ENCODE data around the gene SH3PXD2A. TPM values are rescaled to one million over a fixed set of nuclear protein-coding genes. Genes with fewer than 3 reads are reported as not detected.

Gene SH3PXD2A
- total and polyA plus RNA-seq, 9 of the 15 experiments (the other 6 are each of a cell fraction or from before 2014, with no cell fraction given), result 0.41 to 9.3 (median 2.5) TPM

DNA sequence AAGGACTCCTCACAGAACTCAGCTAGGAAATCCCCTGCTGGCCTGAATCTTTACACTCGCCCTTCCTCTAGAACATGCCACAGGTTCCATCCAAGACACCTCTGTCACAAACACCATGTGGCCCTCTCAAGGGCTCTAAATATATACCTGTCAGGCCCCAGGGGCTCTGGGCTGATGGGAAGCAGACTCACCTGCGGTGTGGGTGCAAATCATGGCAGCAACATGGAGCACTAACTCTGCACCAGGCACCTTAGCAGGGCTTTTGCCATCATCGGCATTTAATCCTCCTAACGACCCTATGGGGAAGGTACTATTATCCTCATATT is 17.3 kb downstream of the SH3PXD2A start:
- Histone ChIP-seq H3K9me1 (ENCODE audit: control insufficient read depth, insufficient read depth, low read length) (no peaks in the 10 kb centered on the region), H3K4me2 (ENCODE audit: insufficient read depth, low read length) (no peak overlapping the region), H3K27me3 (ENCODE audit: control insufficient read depth in 2 of 2, insufficient read depth in 2 of 2, low read length in 2 of 2) (peaks cover 13 to 49% of the 10 kb centered on the region in 2 experiments; a peak in 4 of 5 replicates), H3K4me3 (no peak overlapping the region), H3K27ac (ENCODE audit: extremely low read depth, low read depth, low read length) (no peak overlapping the region), H3K4me1 (replicated peaks in 1 of 2; ENCODE audit: control insufficient read depth in 2 of 2, insufficient read depth in 2 of 2, low read length in 2 of 2) (no peaks in the 10 kb centered on the region; a peak in 3 of 5 replicates), H3K36me3 (ENCODE audit: control insufficient read depth, insufficient read depth, low read length) (no peaks in the 10 kb centered on the region), H2AFZ (ENCODE audit: low read depth, low read length) (no peak overlapping the region), H3K9ac (ENCODE audit: insufficient read depth in 1 of 2, low read depth in 2 of 2, low read length in 2 of 2) (no peak overlapping the region), H3K79me2 (ENCODE audit: control insufficient read depth, insufficient read depth, low read length) (no peaks in the 10 kb centered on the region), H4K20me1 (replicated peaks; ENCODE audit: control insufficient read depth, insufficient read depth, low read length) (no peaks in the 10 kb centered on the region), H3K9me3 (replicated peaks; ENCODE audit: control insufficient read depth, insufficient read depth, low read depth, low read length) (0 out of 2 replicates have a peak, but pooled peaks cover 2% of the 10 kb centered on the region)
- WGBS (ENCODE audit: insufficient coverage, low coverage, missing lambda C conversion rate), result 0% methylated on average over 1 of the region's 4 CpGs
- POLR2A ChIA-PET, result no interaction called here
- intact Hi-C loops (cut with micrococcal nuclease), result no loop called here
- no TSS peak for BruUV-seq (replicated peaks)
- in situ Hi-C loops (cut with MboI), result no loop called here
- CTCF ChIA-PET (ENCODE audit: low intra/inter-chr PET ratio), result no interaction called here
- ATAC-seq, result no peak
- DNase-seq (ENCODE audit: extremely low read depth in 1 of 4, low spot score in 3 of 4), result no peak
- FAIRE-seq, result no peak
- TF ChIP-seq, protein P1, sequence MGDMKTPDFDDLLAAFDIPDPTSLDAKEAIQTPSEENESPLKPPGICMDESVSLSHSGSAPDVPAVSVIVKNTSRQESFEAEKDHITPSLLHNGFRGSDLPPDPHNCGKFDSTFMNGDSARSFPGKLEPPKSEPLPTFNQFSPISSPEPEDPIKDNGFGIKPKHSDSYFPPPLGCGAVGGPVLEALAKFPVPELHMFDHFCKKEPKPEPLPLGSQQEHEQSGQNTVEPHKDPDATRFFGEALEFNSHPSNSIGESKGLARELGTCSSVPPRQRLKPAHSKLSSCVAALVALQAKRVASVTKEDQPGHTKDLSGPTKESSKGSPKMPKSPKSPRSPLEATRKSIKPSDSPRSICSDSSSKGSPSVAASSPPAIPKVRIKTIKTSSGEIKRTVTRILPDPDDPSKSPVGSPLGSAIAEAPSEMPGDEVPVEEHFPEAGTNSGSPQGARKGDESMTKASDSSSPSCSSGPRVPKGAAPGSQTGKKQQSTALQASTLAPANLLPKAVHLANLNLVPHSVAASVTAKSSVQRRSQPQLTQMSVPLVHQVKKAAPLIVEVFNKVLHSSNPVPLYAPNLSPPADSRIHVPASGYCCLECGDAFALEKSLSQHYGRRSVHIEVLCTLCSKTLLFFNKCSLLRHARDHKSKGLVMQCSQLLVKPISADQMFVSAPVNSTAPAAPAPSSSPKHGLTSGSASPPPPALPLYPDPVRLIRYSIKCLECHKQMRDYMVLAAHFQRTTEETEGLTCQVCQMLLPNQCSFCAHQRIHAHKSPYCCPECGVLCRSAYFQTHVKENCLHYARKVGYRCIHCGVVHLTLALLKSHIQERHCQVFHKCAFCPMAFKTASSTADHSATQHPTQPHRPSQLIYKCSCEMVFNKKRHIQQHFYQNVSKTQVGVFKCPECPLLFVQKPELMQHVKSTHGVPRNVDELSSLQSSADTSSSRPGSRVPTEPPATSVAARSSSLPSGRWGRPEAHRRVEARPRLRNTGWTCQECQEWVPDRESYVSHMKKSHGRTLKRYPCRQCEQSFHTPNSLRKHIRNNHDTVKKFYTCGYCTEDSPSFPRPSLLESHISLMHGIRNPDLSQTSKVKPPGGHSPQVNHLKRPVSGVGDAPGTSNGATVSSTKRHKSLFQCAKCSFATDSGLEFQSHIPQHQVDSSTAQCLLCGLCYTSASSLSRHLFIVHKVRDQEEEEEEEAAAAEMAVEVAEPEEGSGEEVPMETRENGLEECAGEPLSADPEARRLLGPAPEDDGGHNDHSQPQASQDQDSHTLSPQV (IDR thresholded peaks at IDR 0.05), result no peak
- TF ChIP-seq TCF7L2 (IDR thresholded peaks at IDR 0.05; ENCODE audit: low read depth, low read length) (no peak), MCM3 (IDR thresholded peaks at IDR 0.05) (no peak), COPS2 (conservative IDR thresholded peaks at IDR 0.05) (no peak), RFX1 (IDR thresholded peaks at IDR 0.05) (no peak), KDM2B (CRISPR knock-in tag; IDR thresholded peaks at IDR 0.05) (no peak), SUPT5H (IDR thresholded peaks at IDR 0.05) (no peak), RAD51 (IDR thresholded peaks at IDR 0.05; ENCODE audit: borderline replicate concordance, low read depth) (no peak), TARDBP (IDR thresholded peaks at IDR 0.05) (no peak), CEBPG (CRISPR knock-in tag; IDR thresholded peaks at IDR 0.05) (no peak), CEBPG (tag; conservative IDR thresholded peaks at IDR 0.05 in 1 of 2, IDR thresholded peaks at IDR 0.05 in 1 of 2) (no peak), BACH1 (tag; IDR thresholded peaks at IDR 0.05) (no peak)
- TF ChIP-seq, protein P2, sequence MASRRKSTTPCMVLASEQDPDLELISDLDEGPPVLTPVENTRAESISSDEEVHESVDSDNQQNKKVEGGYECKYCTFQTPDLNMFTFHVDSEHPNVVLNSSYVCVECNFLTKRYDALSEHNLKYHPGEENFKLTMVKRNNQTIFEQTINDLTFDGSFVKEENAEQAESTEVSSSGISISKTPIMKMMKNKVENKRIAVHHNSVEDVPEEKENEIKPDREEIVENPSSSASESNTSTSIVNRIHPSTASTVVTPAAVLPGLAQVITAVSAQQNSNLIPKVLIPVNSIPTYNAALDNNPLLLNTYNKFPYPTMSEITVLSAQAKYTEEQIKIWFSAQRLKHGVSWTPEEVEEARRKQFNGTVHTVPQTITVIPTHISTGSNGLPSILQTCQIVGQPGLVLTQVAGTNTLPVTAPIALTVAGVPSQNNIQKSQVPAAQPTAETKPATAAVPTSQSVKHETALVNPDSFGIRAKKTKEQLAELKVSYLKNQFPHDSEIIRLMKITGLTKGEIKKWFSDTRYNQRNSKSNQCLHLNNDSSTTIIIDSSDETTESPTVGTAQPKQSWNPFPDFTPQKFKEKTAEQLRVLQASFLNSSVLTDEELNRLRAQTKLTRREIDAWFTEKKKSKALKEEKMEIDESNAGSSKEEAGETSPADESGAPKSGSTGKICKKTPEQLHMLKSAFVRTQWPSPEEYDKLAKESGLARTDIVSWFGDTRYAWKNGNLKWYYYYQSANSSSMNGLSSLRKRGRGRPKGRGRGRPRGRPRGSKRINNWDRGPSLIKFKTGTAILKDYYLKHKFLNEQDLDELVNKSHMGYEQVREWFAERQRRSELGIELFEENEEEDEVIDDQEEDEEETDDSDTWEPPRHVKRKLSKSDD (conservative IDR thresholded peaks at IDR 0.05; ENCODE audit: low read length), result no peak

All from K562 (cell line).